ENCODE data around the gene ALDH1B1.

- TF ChIP-seq POLR2AphosphoS5 (IDR thresholded peaks at IDR 0.05; ENCODE audit: low read depth, low read length) (no peak), REST (IDR thresholded peaks at IDR 0.05; ENCODE audit: insufficient read depth in 1 of 2, low read depth in 2 of 2, low read length in 2 of 2) (no peak), SIN3A (IDR thresholded peaks at IDR 0.05; ENCODE audit: borderline replicate concordance, insufficient read depth, low read length) (no peak), TAF1 (IDR thresholded peaks at IDR 0.05; ENCODE audit: borderline replicate concordance, insufficient read depth, low read length) (no peak), FOXP2 (optimal IDR thresholded peaks at IDR 0.05; ENCODE audit: borderline replicate concordance, extremely low read depth, extremely low read length, insufficient read depth) (no peak)
Measured at GRCh38 chr9:38406476-38407186, 14.1 kb downstream of the ALDH1B1 start.

Measured in PFSK-1 (cell line).